Neural progenitor cell (in vitro differentiated cells): ENCODE results near the gene AUTS2. TPM values are rescaled to one million over a fixed set of nuclear protein-coding genes. Genes with fewer than 3 reads are reported as not detected.

ENCODE experiments used
- DNase-seq: peaks from one replicate; pipeline ENCODE4 v3.0.0-alpha.2; 2016; ENCODE audit warnings: low spot score
- H2AFZ ChIP-seq: fragments of 200-600 bp; sonication (generic); replicated peaks from 2 replicates; pipeline ENCODE4 v1.6.1; 2016; ENCODE audit warnings: antibody characterized with exemption
- H3F3A ChIP-seq: fragments of 200-600 bp; sonication (generic); 2 replicates; pipeline ENCODE4 v1.6.1; 2016; ENCODE audit warnings: antibody characterized with exemption, low read depth
- H3K27ac ChIP-seq: fragments of 200-600 bp; sonication (generic); 2 replicates; pipeline ENCODE4 v1.5.1; 2016; ENCODE audit warnings: mild to moderate bottlenecking
- H3K27me3 ChIP-seq: fragments of 200-600 bp; sonication (generic); 2 replicates; pipeline ENCODE4 v1.6.1; 2016; ENCODE audit warnings: mild to moderate bottlenecking, moderate library complexity
- H3K36me3 ChIP-seq: fragments of 200-600 bp; sonication (generic); 2 replicates; pipeline ENCODE4 v1.5.1; 2016
- H3K4me1 ChIP-seq: fragments of 200-600 bp; sonication (generic); 2 replicates; pipeline ENCODE4 v1.6.1; 2016; ENCODE audit warnings: mixed run types
- H3K4me2 ChIP-seq: fragments of 200-600 bp; sonication (generic); 2 replicates; pipeline ENCODE4 v1.6.1; 2016
- H3K4me3 ChIP-seq: fragments of 200-600 bp; sonication (generic); 2 replicates; pipeline ENCODE4 v1.5.1; 2016
- H3K79me2 ChIP-seq: fragments of 200-600 bp; sonication (generic); 2 replicates; pipeline ENCODE4 v1.6.1; 2016; ENCODE audit warnings: low read depth
- H3K9ac ChIP-seq: fragments of 200-600 bp; sonication (generic); 2 replicates; pipeline ENCODE4 v1.6.1; 2016
- H3K9me3 ChIP-seq: fragments of 200-600 bp; sonication (generic); 2 replicates; pipeline ENCODE4 v1.5.1; 2016; ENCODE audit warnings: low read depth
- H4K20me1 ChIP-seq: fragments of 200-600 bp; sonication (generic); 2 replicates; pipeline ENCODE4 v1.6.1; 2016; ENCODE audit warnings: low read depth
- H3K27ac Mint-ChIP-seq: 3 replicates; pipeline ENCODE4 v1.8.0; 2021; ENCODE audit warnings: mixed read lengths
- H3K27me3 Mint-ChIP-seq: 2 replicates; pipeline ENCODE4 v1.8.0; 2022; ENCODE audit warnings: low read depth, mild to moderate bottlenecking, inconsistent platforms, moderate library complexity, mixed read lengths; ENCODE audit not compliant: insufficient read depth
- H3K36me3 Mint-ChIP-seq: 3 replicates; pipeline ENCODE4 v1.8.0; 2021; ENCODE audit warnings: mixed read lengths
- H3K4me1 Mint-ChIP-seq: 3 replicates; pipeline ENCODE4 v1.8.0; 2021; ENCODE audit warnings: mixed read lengths
- H3K4me3 Mint-ChIP-seq: 3 replicates; pipeline ENCODE4 v1.8.0; 2021; ENCODE audit warnings: mild to moderate bottlenecking, moderate library complexity, mixed read lengths
- H3K9me3 Mint-ChIP-seq: 3 replicates; pipeline ENCODE4 v1.8.0; 2020; ENCODE audit warnings: mixed read lengths
- EZH2 ChIP-seq: fragments of 200-600 bp; sonication (generic); IDR thresholded peaks from 2 replicates; pipeline ENCODE4 v1.6.1; 2017; ENCODE audit warnings: antibody characterized with exemption, mild to moderate bottlenecking, moderate library complexity
- EZH2phosphoT487 ChIP-seq: fragments of 200-600 bp; sonication (generic); IDR thresholded peaks from 2 replicates; pipeline ENCODE4 v1.6.1; 2017; ENCODE audit warnings: antibody characterized with exemption
- total RNA-seq: library from RNA; depleted of rRNA; stranded (reverse); fragments of >200 nt; gene quantifications from 2 replicates; pipeline ENCODE4 v1.2.3, GENCODE V29; 2015; ENCODE audit warnings: low replicate concordance
- TF ChIP-seq, protein P1 (sequence below): fragments of 200-600 bp; sonication (generic); IDR thresholded peaks from 2 replicates; pipeline ENCODE4 v1.5.1; 2017; ENCODE audit warnings: antibody characterized with exemption, mild to moderate bottlenecking

Gene AUTS2
- total RNA-seq, 1 donor from 2014 or later: 50.0 TPM

DNA sequence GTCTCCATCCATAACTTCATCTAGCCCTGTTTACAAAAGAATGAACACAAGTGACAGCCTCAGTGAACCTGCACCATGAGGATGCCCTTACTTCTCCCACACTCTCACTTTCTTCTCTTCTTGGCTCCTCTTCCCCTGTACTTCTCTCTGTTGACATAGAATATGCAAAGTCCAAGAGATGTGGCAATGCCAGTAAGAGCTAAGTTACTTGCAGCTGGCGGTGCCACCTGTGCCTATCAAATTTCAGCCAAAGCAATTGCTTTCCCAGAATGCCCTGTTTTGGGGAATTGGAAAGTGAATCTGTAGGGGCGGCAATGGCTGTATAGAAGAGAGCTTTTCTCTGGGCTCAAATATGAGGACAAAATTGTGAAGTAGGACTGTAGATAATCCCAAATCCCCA, 557.8 kb downstream of the AUTS2 start:
- H3K27ac ChIP-seq: no peak overlapping the region
- no peak overlapping the region for H2AFZ ChIP-seq
- no peaks in the 10 kb centered on the region for H3K9me3 ChIP-seq
- Mint-ChIP-seq H3K36me3 (peaks cover 3% of the 10 kb centered on the region), H3K27ac (peak overlapping the region; percentile 1), H3K9me3 (peaks cover 9% of the 10 kb centered on the region), H3K4me3 (no peak overlapping the region), H3K27me3 (peaks cover 4% of the 10 kb centered on the region), H3K4me1 (peaks cover 12% of the 10 kb centered on the region)
- H3K4me1 ChIP-seq: peaks cover 8% of the 10 kb centered on the region
- H4K20me1 ChIP-seq: no peaks in the 10 kb centered on the region
- no peak overlapping the region for H3K9ac ChIP-seq
- no peak overlapping the region for H3K4me2 ChIP-seq
- H3K36me3 ChIP-seq: no peaks in the 10 kb centered on the region
- peaks cover 8% of the 10 kb centered on the region for H3F3A ChIP-seq
- no peak for TF ChIP-seq EZH2
- TF ChIP-seq EZH2phosphoT487: no peak
- DNase-seq: no peak
- no peaks in the 10 kb centered on the region for H3K27me3 ChIP-seq
- H3K79me2 ChIP-seq: no peaks in the 10 kb centered on the region
- H3K4me3 ChIP-seq: no peak overlapping the region

DNA sequence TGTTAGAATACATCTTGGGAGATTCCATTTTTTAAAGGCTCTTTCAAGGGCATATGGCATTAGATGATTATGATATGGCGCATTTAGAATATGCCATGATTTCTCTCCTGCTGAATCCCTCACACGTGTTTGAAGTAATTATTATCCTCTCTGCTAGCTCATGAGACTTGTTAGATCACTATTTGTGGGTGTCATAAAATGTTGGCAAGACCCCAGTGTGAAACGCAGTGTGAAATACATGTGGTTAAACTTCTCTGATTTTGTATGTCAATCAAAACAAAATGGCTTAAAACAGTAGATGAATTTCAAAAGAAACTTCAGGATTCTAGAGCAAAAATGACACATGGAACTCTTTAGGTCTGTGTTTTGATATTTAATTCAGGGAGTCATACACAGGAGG, 560.8 kb downstream of the AUTS2 start:
- no peak overlapping the region for H3K27ac Mint-ChIP-seq
- H4K20me1 ChIP-seq: no peaks in the 10 kb centered on the region
- H3K27me3 ChIP-seq: no peaks in the 10 kb centered on the region
- H3K4me3 ChIP-seq: no peak overlapping the region
- H3K4me1 Mint-ChIP-seq: peaks cover 14% of the 10 kb centered on the region
- no peaks in the 10 kb centered on the region for H3K79me2 ChIP-seq
- H3K36me3 Mint-ChIP-seq: no peaks in the 10 kb centered on the region
- H2AFZ ChIP-seq: no peak overlapping the region
- H3K9me3 ChIP-seq: no peaks in the 10 kb centered on the region
- peaks cover 4% of the 10 kb centered on the region for H3K27me3 Mint-ChIP-seq
- no peak overlapping the region for H3K27ac ChIP-seq
- peaks cover 7% of the 10 kb centered on the region for H3F3A ChIP-seq
- no peak overlapping the region for H3K9ac ChIP-seq
- no peak overlapping the region for H3K4me3 Mint-ChIP-seq
- no peak for TF ChIP-seq EZH2
- TF ChIP-seq, protein P1, sequence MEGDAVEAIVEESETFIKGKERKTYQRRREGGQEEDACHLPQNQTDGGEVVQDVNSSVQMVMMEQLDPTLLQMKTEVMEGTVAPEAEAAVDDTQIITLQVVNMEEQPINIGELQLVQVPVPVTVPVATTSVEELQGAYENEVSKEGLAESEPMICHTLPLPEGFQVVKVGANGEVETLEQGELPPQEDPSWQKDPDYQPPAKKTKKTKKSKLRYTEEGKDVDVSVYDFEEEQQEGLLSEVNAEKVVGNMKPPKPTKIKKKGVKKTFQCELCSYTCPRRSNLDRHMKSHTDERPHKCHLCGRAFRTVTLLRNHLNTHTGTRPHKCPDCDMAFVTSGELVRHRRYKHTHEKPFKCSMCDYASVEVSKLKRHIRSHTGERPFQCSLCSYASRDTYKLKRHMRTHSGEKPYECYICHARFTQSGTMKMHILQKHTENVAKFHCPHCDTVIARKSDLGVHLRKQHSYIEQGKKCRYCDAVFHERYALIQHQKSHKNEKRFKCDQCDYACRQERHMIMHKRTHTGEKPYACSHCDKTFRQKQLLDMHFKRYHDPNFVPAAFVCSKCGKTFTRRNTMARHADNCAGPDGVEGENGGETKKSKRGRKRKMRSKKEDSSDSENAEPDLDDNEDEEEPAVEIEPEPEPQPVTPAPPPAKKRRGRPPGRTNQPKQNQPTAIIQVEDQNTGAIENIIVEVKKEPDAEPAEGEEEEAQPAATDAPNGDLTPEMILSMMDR: no peak
- TF ChIP-seq EZH2phosphoT487: no peak
- DNase-seq: no peak
- H3K36me3 ChIP-seq: no peaks in the 10 kb centered on the region
- H3K9me3 Mint-ChIP-seq: peaks cover 5% of the 10 kb centered on the region
- no peak overlapping the region for H3K4me2 ChIP-seq
- H3K4me1 ChIP-seq: peaks cover 9% of the 10 kb centered on the region

DNA sequence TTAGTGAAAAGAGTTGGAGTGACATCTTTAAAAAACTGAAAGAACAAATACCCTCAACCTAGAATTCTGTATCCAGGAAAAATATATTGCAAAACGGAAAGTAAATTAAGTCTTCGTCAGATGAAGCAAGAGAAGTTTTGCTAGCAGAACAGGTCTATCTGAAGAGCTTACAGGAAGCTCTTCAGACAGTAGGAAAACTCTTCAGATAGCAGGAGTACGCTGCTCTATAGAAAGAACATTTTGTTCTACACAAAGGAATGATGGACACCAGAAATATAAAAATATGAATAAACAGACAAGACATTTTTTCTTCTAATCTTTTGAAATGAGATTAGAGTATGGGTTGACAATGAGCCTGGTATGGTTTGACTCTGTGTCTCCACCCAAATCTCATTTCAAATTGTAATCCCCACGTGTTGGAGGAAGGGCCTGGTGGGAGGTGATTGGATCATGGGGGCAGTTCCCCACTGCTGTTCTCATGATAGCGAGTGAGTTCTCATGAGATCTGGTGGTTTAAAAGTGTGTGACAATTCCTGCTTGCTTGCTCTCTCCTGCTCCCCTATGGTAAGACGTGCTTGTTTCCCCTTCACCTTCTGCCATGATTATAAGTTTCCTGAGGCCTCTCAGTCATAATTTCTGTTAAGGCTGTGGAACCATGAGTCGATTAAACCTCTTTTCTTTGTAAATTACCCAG, 567.3 kb downstream of the AUTS2 start:
- Histone ChIP-seq H4K20me1 (no peaks in the 10 kb centered on the region), H3K9ac (no peak overlapping the region), H2AFZ (no peak overlapping the region), H3K4me1 (peaks cover 14% of the 10 kb centered on the region), H3F3A (no peaks in the 10 kb centered on the region), H3K9me3 (no peaks in the 10 kb centered on the region), H3K79me2 (no peaks in the 10 kb centered on the region), H3K27me3 (no peaks in the 10 kb centered on the region), H3K4me2 (no peak overlapping the region), H3K27ac (no peak overlapping the region), H3K4me3 (no peak overlapping the region), H3K36me3 (no peaks in the 10 kb centered on the region)
- TF ChIP-seq EZH2phosphoT487 (no peak), EZH2 (no peak)
- TF ChIP-seq, protein P1: no peak
- no peak overlapping the region for H3K27ac Mint-ChIP-seq
- peaks cover 18% of the 10 kb centered on the region for H3K9me3 Mint-ChIP-seq
- H3K4me3 Mint-ChIP-seq: no peak overlapping the region
- peaks cover 7% of the 10 kb centered on the region for H3K36me3 Mint-ChIP-seq
- no peaks in the 10 kb centered on the region for H3K27me3 Mint-ChIP-seq
- no peak for DNase-seq
- peaks cover 16% of the 10 kb centered on the region for H3K4me1 Mint-ChIP-seq

DNA sequence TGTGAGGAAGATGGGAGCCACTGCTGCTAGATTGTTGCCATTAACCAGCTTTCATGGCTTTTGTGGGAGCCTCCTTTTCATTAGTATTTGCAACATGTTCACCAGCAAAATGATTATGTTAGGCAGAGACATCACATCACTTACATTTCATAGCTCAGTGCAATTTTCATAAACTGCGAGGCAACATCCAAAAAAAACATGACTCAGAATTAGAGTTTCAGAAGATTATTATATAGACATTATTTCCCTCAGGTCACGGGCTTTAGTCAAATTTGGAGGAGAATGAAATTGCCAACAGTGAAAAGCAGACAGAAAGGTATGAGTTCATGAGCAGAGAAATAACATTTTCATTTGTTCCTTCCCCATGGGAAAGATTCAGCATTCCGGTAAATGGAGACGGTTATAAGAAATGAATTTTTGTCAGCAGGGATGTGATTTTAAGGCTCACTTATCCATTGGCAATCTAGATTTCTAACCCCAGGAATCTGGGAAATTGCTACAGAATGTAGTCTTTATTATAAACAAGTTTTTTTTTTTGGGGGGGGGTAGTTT, 573.2 kb downstream of the AUTS2 start:
- no peaks in the 10 kb centered on the region for H4K20me1 ChIP-seq
- H3K4me3 ChIP-seq: no peak overlapping the region
- H3K4me2 ChIP-seq: no peak overlapping the region
- no peaks in the 10 kb centered on the region for H3K36me3 ChIP-seq
- no peak overlapping the region for H3K9ac ChIP-seq
- TF ChIP-seq EZH2 (no peak), EZH2phosphoT487 (no peak)
- TF ChIP-seq, protein P1: no peak
- H3K27me3 ChIP-seq: no peaks in the 10 kb centered on the region
- H3K9me3 ChIP-seq: no peaks in the 10 kb centered on the region
- Mint-ChIP-seq H3K27me3 (peaks cover 2% of the 10 kb centered on the region), H3K36me3 (peaks cover 19% of the 10 kb centered on the region), H3K9me3 (peaks cover 23% of the 10 kb centered on the region), H3K4me1 (peaks cover 2% of the 10 kb centered on the region), H3K27ac (no peak overlapping the region), H3K4me3 (no peak overlapping the region)
- no peaks in the 10 kb centered on the region for H3K4me1 ChIP-seq
- H2AFZ ChIP-seq: no peak overlapping the region
- H3F3A ChIP-seq: peaks cover 5% of the 10 kb centered on the region
- H3K79me2 ChIP-seq: no peaks in the 10 kb centered on the region
- no peak for DNase-seq
- H3K27ac ChIP-seq: no peak overlapping the region
